H7 (cell line): ENCODE measurements around the gene RCCD1. TPM values are rescaled to one million over a fixed set of nuclear protein-coding genes. Genes with fewer than 3 reads are reported as not detected.
"Not testable (repeated sequence)": the region's sequence is repeated elsewhere in the genome, so short reads cannot be mapped to it uniquely, and the experiment has no call there.

Experiments used
- DNase-seq: peaks from one replicate; pipeline ENCODE4 v3.0.0; 2012
- H3K27me3 ChIP-seq: 2 replicates; pipeline ENCODE4 v1.6.0; 2011; ENCODE audit warnings: mild to moderate bottlenecking, low read length; ENCODE audit not compliant: control insufficient read depth, insufficient read depth
- H3K36me3 ChIP-seq: replicated peaks from 2 replicates; pipeline ENCODE4 v1.5.1; 2011; ENCODE audit warnings: low read length; ENCODE audit not compliant: control insufficient read depth, insufficient read depth
- H3K4me3 ChIP-seq: 2 replicates; pipeline ENCODE4 v1.5.1; 2011; ENCODE audit warnings: low read depth, mild to moderate bottlenecking, control low read depth, low read length, moderate library complexity; ENCODE audit not compliant: insufficient read depth
- total RNA-seq: library from RNA; depleted of rRNA; stranded (reverse); fragments of >200 nt; shearing (Covaris generic); gene quantifications from 2 replicates; pipeline ENCODE4 v1.2.3, GENCODE V29; 2014

RCCD1 gene
- total RNA-seq, 1 experiment from 2014 or later = 28.3 TPM

- Histone ChIP-seq H3K36me3 (peaks cover 3% of the 10 kb centered on the region), H3K27me3 (no peaks in the 10 kb centered on the region), H3K4me3 (no peak overlapping the region)
- no peak for DNase-seq
Measured at GRCh38 chr15:90914305-90915080, 40.2 kb upstream of the RCCD1 start.

- Histone ChIP-seq H3K36me3 (peaks cover 3% of the 10 kb centered on the region), H3K4me3 (no peak overlapping the region), H3K27me3 (no peaks in the 10 kb centered on the region)
- no peak for DNase-seq
Measured at GRCh38 chr15:90915216-90915807, 39.4 kb upstream of the RCCD1 start.

- peak; percentile 69 for DNase-seq
- no peak overlapping the region for H3K4me3 ChIP-seq
- H3K27me3 ChIP-seq = no peaks in the 10 kb centered on the region
- peaks cover 3% of the 10 kb centered on the region for H3K36me3 ChIP-seq
Measured at GRCh38 chr15:90915808-90916440, 38.8 kb upstream of the RCCD1 start.

GRCh38 chr15:90916461-90916860, 38.2 kb upstream of the RCCD1 start:
- peaks cover 3% of the 10 kb centered on the region for H3K36me3 ChIP-seq
- no peak for DNase-seq
- H3K27me3 ChIP-seq = no peaks in the 10 kb centered on the region
- no peak overlapping the region for H3K4me3 ChIP-seq

- H3K27me3 ChIP-seq = no peaks in the 10 kb centered on the region
- no peak for DNase-seq
- no peak overlapping the region for H3K4me3 ChIP-seq
- H3K36me3 ChIP-seq = peaks cover 3% of the 10 kb centered on the region
Measured at GRCh38 chr15:90917569-90917968, 37.1 kb upstream of the RCCD1 start.

GRCh38 chr15:90918034-90918788, 36.5 kb upstream of the RCCD1 start:
- no peak for DNase-seq
- H3K27me3 ChIP-seq = no peaks in the 10 kb centered on the region
- H3K4me3 ChIP-seq = no peak overlapping the region
- peaks cover 1% of the 10 kb centered on the region for H3K36me3 ChIP-seq

- Histone ChIP-seq H3K36me3 (peaks cover 1% of the 10 kb centered on the region), H3K27me3 (no peaks in the 10 kb centered on the region), H3K4me3 (no peak overlapping the region)
- no peak for DNase-seq
Measured at GRCh38 chr15:90918835-90919234, 35.8 kb upstream of the RCCD1 start.

GRCh38 chr15:90921887-90922286, 32.8 kb upstream of the RCCD1 start:
- Histone ChIP-seq H3K36me3 (peaks cover 1% of the 10 kb centered on the region), H3K27me3 (no peaks in the 10 kb centered on the region), H3K4me3 (no peak overlapping the region)
- DNase-seq = no peak

GRCh38 chr15:90922712-90923322, 31.9 kb upstream of the RCCD1 start:
- H3K27me3 ChIP-seq, DNase-seq, H3K4me3 ChIP-seq, H3K36me3 ChIP-seq: not testable (repeated sequence)

GRCh38 chr15:90924375-90924774, 30.3 kb upstream of the RCCD1 start:
- Histone ChIP-seq H3K27me3 (no peaks in the 10 kb centered on the region), H3K4me3 (no peak overlapping the region), H3K36me3 (no peaks in the 10 kb centered on the region; the same call in none of the 2 replicates)
- no peak for DNase-seq

- H3K36me3 ChIP-seq, DNase-seq, H3K4me3 ChIP-seq, H3K27me3 ChIP-seq: not testable (repeated sequence)
Measured at GRCh38 chr15:90926766-90927165, 27.9 kb upstream of the RCCD1 start.

- H3K27me3 ChIP-seq, H3K4me3 ChIP-seq, H3K36me3 ChIP-seq, DNase-seq: not testable (repeated sequence)
Measured at GRCh38 chr15:90928106-90928505, 26.6 kb upstream of the RCCD1 start.

- no peak for DNase-seq
- Histone ChIP-seq H3K4me3 (no peak overlapping the region), H3K36me3 (no peaks in the 10 kb centered on the region), H3K27me3 (no peaks in the 10 kb centered on the region; the same call in 1 of the 2 replicates)
Measured at GRCh38 chr15:90929246-90930019, 25.3 kb upstream of the RCCD1 start.
